Astrocyte (in vitro differentiated cells and primary cell): ENCODE data around the gene TARS2.

Experiments used
- CTCF ChIP-seq: IDR thresholded peaks from 2 replicates; pipeline ENCODE4 v1.5.1; 2011; ENCODE audit warnings: low read depth, mild to moderate bottlenecking, inconsistent platforms, low read length, moderate library complexity; ENCODE audit not compliant: insufficient read depth
- EZH2 ChIP-seq: IDR thresholded peaks from 2 replicates; pipeline ENCODE4 v1.6.1; 2012; ENCODE audit warnings: mild to moderate bottlenecking, low read length, inconsistent platforms; ENCODE audit not compliant: insufficient read depth

GRCh38 chr1:150552128-150552910 is 65.1 kb downstream of the TARS2 start:
- no peak for TF ChIP-seq CTCF
- no peak for TF ChIP-seq EZH2
